Effector memory CD4-positive, alpha-beta T cell (primary cell): Measurements from ENCODE around the gene CD247.
A peak's percentile ranks its signal among the peaks of the same experiment; 100 is the strongest.

ENCODE experiments used
- DNase-seq, 3 donors: peaks; one replicate each; pipeline ENCODE4 v3.0.0-alpha.2; 2020
- H3K27ac ChIP-seq: 2 replicates; pipeline ENCODE4 v1.7.0; 2013; ENCODE audit warnings: mild to moderate bottlenecking, low read length, moderate library complexity; ENCODE audit not compliant: insufficient read depth, poor library complexity, severe bottlenecking
- H3K27me3 ChIP-seq: replicated peaks from 2 replicates; pipeline ENCODE4 v1.7.0; 2013; ENCODE audit warnings: mild to moderate bottlenecking, low read length; ENCODE audit not compliant: insufficient read depth, control insufficient read depth, poor library complexity, severe bottlenecking
- H3K36me3 ChIP-seq: 2 replicates; pipeline ENCODE4 v1.7.0; 2013; ENCODE audit warnings: mild to moderate bottlenecking, low read length, moderate library complexity; ENCODE audit not compliant: control insufficient read depth, insufficient read depth
- H3K4me1 ChIP-seq: 2 replicates; pipeline ENCODE4 v1.7.0; 2013; ENCODE audit warnings: low read length, mild to moderate bottlenecking; ENCODE audit not compliant: control insufficient read depth, insufficient read depth, poor library complexity, severe bottlenecking
- H3K4me3 ChIP-seq: 2 replicates; pipeline ENCODE4 v1.7.0; 2013; ENCODE audit warnings: low read length, low read depth, mild to moderate bottlenecking; ENCODE audit not compliant: insufficient read depth, poor library complexity, severe bottlenecking
- H3K9me3 ChIP-seq: 2 replicates; pipeline ENCODE4 v1.7.0; 2013; ENCODE audit warnings: mild to moderate bottlenecking, low read length, moderate library complexity; ENCODE audit not compliant: control insufficient read depth

Gene CD247

DNA sequence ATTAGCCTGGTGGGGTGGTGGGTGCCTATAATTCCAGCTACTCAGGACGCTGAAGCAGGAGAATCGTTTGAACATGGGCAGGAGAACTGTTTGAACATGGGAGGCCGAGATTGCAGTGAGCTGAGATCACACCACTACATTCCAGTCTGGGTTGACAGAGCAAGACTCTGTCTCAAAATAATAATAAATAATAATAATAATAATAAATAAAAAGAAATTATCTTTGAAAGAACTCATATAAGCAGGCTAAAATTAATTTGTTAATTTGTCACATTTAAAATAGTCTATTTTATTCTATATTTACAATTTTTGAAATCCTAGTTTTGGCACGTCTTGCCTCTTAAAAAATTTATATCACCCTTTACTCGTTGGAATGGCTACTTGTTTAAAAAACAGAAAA lies 27.6 kb downstream of the CD247 start:
- Histone ChIP-seq H3K36me3 (peaks cover 21% of the 10 kb centered on the region), H3K9me3 (no peaks in the 10 kb centered on the region), H3K4me1 (peaks cover 70% of the 10 kb centered on the region), H3K4me3 (no peak overlapping the region), H3K27me3 (no peaks in the 10 kb centered on the region), H3K27ac (peak overlapping the region; percentile 70)
- DNase-seq, result no peak

DNA sequence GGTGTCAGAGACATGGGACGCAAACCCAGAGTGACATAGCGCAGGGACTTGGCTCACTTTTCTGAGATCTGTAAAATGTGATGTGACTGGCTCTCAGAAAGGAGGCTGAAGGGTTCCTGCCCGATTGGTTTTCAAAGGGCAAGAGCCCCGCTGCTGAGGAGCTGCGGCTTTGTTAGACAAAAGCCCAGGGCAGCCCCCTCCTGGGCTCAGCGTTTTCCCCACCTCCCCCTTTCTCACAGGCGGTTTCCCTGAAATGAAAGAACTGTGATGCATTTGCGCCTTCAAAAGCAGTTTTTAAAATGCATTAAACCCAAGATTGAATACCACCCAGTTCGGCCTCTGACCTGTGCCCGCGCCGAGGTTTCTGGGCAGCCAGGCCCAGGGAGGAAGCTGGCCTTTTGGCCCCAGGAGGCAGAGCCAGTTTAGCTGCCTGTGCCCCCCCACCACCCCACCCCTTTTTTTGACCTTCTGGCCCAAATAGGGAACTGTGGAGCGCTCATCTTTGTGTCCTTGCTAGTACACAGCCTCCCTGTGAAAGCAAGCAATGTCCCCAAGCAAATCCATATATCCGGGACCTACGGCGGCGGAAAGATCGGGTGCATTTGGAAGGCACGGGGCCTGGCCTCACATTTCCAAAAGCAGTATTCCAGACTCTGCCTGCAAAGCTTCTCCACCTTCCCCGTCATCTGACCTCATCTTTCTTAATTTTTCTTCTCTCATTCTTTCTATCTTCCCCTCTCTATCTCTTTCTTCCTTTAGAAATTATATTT lies 28.6 kb downstream of the CD247 start:
- Histone ChIP-seq H3K27ac (peak overlapping the region; percentile 70), H3K9me3 (no peaks in the 10 kb centered on the region), H3K27me3 (no peaks in the 10 kb centered on the region), H3K4me1 (peaks cover 79% of the 10 kb centered on the region), H3K36me3 (peaks cover 13% of the 10 kb centered on the region), H3K4me3 (peak overlapping the region; percentile 21)
- DNase-seq, result peak in 2 of 3 donors; percentile 23 to 47

DNA sequence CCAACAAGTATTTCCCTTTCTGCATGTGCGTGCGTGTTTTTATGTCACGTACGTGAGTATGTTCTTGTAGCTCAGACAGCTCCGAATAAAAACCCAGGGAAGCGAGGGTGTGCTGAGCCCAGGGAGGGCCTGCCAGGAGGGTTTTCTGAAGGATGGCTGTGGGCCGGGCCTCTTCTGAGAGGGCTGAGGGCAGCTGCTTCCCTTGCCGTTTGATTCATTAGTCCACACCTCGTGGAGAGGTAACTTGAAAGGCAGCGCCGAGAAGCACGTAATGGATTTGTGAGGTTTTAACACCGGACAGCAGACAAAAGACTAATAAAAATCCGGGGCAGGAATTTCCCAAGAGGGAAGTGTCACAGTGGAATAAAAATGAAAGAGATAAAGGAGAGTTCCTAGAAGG lies 29.5 kb downstream of the CD247 start:
- Histone ChIP-seq H3K4me3 (peak overlapping the region; percentile 21), H3K27me3 (no peaks in the 10 kb centered on the region), H3K36me3 (peaks cover 6% of the 10 kb centered on the region), H3K9me3 (no peaks in the 10 kb centered on the region), H3K4me1 (peaks cover 80% of the 10 kb centered on the region), H3K27ac (peak overlapping the region; percentile 70)
- no peak for DNase-seq

DNA sequence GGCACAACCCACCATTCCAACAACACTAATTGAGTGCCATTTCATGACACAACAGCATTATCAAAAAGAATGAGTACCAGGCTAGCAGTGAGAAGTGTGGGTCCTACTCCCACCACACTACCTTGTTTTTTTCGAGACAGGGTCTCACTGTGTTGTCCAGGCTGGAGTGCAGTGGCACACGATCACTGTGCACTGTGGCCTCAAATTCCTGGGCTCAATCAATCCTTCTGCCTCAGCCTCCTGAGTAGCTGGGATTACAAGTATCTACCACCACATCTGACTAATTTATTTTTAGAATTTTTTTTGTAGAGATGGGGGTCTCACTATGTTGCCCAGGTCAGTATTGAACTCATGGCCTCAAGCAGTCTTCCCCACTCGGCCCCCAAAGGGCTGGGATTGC lies 30.7 kb downstream of the CD247 start:
- Histone ChIP-seq H3K4me3 (no peak overlapping the region), H3K27me3 (no peaks in the 10 kb centered on the region), H3K36me3 (no peaks in the 10 kb centered on the region), H3K9me3 (no peaks in the 10 kb centered on the region), H3K27ac (no peak overlapping the region), H3K4me1 (peaks cover 77% of the 10 kb centered on the region)
- DNase-seq, result no peak

DNA sequence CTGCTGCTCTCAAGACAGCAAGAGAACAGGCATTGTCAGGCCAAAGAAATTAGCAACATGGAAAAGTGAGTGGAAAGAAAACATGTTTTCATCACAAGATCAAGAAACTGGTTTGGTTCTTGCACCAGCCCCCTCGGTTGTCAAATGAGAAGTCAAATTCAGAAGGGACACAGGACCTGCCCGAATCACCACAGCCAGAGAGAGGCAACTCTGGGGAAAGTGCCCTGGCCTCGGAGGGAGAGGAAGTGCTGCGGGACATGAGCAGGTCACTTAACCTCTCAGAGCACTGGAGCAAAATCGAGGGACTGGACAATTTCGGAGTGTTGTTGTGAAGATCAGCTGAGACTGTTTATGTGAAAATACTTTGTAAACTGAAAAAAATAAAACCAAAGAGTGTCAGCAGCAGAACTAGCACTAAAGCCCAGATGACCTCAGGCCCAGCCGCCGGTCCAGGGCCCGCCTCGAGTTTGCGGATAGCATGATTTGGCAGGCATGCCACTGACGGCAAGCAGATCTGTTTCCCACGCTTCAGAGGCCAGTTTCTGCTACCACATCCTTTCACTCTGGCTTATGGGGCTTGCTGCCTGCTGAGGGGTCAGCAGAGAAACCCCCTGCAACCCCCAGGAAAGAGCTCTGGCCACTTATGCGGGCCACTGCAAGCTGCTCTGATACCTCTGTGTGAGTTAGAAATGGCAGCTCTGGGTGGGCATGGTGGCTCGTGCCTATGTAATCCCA lies 32.1 kb downstream of the CD247 start:
- peak overlapping the region; percentile 23 for H3K4me3 ChIP-seq
- H3K36me3 ChIP-seq, result no peaks in the 10 kb centered on the region
- DNase-seq, result no peak
- H3K9me3 ChIP-seq, result no peaks in the 10 kb centered on the region
- peak overlapping the region; percentile 58 for H3K27ac ChIP-seq
- no peaks in the 10 kb centered on the region for H3K27me3 ChIP-seq
- H3K4me1 ChIP-seq, result peaks cover 80% of the 10 kb centered on the region

DNA sequence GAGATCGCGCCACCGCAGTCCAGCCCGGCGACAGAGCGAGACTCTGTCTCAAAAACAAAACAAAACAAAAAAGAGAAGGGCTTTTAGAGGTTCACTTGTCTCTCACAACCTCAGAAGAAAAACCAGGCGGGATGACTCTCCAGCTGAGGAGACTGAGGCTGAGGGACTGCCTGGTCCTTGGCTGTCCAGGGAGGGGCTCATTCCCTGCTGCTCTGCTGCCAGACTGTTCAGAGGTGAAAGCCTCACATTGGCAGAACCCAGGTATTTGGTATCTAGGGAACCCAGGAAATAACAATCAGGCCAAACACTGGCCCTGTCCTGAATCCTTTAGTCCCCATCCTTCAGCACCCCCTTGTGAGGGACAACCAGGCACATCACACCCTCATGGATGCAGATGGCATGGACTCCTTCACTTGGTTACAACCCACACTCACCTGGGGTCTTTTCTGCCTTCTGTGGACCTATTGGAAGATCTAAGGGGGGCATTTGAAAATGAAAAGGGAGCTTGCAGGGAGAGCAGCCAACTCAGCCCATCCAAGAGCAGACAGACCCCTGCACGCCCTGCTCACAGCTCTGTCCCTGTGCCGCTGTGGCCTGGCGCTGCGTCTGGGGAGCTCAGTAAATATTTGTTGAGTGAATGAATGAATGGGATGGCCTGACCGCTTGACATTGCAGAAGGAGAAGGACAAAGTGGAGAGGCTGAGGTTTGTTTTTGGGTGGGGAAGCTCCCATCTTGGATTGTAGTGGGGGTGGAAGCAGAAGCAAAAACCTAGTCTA lies 33.4 kb downstream of the CD247 start:
- no peaks in the 10 kb centered on the region for H3K9me3 ChIP-seq
- H3K27me3 ChIP-seq, result no peaks in the 10 kb centered on the region
- H3K27ac ChIP-seq, result peak overlapping the region; percentile 58
- H3K4me3 ChIP-seq, result no peak overlapping the region
- peaks cover 5% of the 10 kb centered on the region for H3K36me3 ChIP-seq
- no peak for DNase-seq
- H3K4me1 ChIP-seq, result peaks cover 85% of the 10 kb centered on the region

DNA sequence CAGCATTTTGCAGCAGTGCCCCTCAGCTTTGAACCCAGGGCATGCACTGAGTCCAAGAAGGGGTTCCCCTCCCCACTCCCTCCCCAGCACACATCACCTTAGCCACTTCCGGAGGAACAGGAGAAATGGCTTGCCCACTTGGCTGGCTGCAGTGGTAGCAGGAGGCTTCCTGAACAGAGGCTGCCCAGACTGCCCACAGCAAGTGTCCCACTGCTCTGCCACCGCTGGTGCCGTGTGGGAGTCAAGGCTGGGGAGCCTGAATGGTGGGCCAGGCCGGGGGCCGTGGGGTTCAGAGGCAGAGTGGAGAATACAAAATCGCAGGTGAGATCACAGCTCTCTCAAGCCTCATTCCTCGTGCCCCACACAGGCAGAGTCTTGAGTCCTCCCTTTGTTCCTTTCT lies 34.5 kb downstream of the CD247 start:
- Histone ChIP-seq H3K4me1 (peaks cover 84% of the 10 kb centered on the region), H3K27me3 (no peaks in the 10 kb centered on the region), H3K27ac (peak overlapping the region; percentile 65), H3K4me3 (no peak overlapping the region), H3K36me3 (peaks cover 12% of the 10 kb centered on the region), H3K9me3 (no peaks in the 10 kb centered on the region)
- no peak for DNase-seq

DNA sequence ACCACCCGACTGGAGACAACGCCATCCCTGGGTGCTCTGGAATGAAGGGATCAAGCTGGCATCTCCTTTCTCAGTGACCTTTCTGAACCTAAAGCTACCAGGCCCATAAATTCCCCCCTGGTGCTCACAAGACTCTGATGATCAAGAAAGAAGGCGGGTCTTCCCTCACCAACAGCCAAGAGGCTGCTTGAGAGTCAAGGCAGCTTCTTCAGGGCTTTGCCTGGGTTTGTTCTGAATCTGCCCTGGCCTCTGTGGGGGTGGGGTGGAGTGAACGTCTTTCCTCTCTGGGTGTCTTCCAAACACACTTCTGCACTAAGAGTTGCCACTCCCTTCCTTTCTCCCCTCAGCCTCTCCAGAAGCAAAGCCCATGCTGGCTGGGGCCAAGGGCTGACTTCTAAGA lies 36.1 kb downstream of the CD247 start:
- peaks cover 70% of the 10 kb centered on the region for H3K4me1 ChIP-seq
- H3K9me3 ChIP-seq, result no peaks in the 10 kb centered on the region
- peak overlapping the region; percentile 58 for H3K27ac ChIP-seq
- peaks cover 20% of the 10 kb centered on the region for H3K36me3 ChIP-seq
- DNase-seq, result peak in 1 of 3 donors; percentile 15
- peak overlapping the region; percentile 25 for H3K4me3 ChIP-seq
- H3K27me3 ChIP-seq, result no peaks in the 10 kb centered on the region

DNA sequence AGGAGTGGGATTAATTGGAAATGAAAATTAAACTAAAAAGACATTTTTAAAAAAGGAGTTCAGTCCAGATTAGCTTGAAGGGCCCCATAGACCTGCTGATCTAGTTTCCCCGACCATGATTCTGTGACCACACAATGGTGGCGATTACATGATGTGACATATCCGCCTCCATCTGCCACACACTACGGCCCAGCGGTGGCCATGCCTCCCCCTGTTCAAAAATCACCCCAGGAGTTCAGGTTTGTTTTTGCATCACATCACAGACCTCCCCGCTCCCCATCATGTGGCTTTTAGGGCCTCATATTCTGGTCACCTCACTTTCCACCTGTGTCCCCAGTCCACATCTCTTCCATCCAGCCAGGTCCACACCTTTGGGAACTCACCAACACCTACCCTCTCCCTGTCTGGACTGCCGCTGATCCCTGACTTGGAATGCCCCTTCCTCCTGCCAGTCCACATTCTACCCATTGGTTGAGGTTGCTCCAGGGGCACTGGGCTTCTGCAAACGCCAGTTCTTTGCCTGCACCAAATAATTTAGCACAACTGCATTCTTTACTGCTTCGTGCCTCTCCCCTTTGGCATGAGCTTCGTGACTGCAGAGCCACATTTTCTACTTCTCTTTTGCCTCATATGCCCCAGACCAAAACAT lies 38.9 kb downstream of the CD247 start:
- Histone ChIP-seq H3K36me3 (peaks cover 23% of the 10 kb centered on the region), H3K4me3 (no peak overlapping the region), H3K27me3 (no peaks in the 10 kb centered on the region), H3K4me1 (peaks cover 66% of the 10 kb centered on the region), H3K9me3 (no peaks in the 10 kb centered on the region), H3K27ac (peak overlapping the region; percentile 35)
- DNase-seq, result no peak
